Suppressor macrophage treated with lipopolysaccharide for 4 hours (primary cell): Measurements from ENCODE around the gene PARD3B.

Source experiments
- DNase-seq: peaks from one replicate; pipeline ENCODE4 v3.0.0-alpha.2; 2020

The PARD3B gene

DNA sequence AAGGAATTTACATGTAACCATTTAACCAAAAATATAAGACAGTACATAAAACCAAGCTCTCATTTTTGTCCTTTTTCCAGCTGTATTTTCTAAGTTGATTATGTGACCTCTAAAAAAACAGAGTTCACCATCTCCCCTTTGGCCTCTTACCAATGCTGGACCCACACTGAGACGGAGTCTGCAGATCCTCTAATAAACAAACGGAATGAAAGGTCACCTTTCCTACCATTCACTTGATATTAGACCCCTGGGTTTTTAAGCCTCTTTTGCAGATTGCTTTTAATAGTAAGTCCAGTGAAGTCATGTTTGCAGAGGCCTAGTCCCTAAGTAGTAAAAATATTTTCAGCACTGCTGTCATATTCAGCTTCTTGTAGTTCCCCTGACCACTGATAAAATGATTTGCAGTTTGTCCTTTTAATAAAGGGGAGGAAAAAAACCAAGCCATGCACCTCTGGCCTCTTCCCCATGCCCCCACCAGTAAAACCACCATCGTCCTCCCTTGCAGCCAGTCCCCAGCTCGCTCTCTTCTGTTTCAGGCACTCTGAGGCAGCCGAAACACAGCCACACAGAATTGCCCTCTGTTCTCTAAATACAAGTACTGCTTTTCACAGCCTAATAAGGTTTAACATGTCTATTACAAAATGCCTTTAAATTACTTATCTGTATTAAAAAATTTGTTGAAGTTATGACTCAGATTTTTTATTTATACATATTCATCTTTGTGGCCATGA is 427.5 kb downstream of the PARD3B start:
- DNase-seq = no peak

DNA sequence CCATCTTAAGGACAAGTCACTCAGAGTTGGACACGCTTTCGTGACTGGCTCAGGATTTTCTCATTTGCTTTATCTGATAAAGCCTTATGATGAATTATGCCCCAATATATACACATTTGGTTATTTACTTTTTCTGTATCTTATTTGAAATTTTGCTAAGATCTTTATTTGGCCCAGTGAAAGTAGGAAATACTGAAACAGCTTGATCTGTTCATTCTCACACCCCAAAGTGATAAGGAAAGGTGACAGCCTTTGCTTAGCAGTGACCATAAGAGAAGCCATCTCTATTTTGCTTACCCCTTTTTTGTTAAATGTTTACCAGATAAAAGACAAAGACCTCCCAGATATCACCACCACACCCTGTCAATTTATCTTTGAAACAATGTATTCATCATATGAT is 428.3 kb downstream of the PARD3B start:
- no peak for DNase-seq

DNA sequence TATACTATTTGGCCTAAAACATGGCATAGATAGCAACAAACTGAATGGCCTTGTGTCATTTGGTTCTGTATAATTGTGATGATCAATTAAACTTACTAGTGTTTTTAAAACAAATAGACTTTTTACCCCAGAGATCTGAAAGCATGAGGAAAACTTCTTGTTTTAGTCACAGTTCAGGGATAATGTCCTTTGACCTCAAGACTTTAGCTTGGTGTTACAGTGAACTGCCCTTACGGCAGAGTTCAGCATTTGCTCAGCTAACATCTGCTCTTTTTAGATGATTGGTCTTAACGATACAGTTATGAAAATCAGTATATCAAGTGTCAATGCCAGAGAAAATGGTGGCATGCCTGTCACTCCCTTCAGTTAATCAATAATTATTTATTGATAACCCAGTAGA is 429.2 kb downstream of the PARD3B start:
- DNase-seq = no peak

DNA sequence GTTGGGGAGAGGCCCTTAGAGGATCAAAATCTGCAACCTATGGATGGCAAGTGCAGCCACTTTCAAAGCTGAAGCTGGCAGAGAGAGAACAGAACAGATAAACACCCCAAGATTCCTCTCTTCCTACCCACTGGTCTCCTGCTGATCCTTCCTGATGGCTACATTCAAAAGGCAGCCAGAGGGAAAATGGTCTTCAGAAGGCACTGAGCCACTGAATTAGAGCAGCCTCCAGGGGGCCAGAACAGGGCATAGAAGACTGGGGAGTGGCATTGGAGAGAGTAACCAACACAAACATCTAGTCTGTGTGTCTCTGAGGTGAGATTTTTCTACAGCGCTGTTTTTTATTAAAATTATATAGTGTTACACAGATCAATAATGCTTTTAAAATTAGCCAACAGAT is 432.6 kb downstream of the PARD3B start:
- no peak for DNase-seq

DNA sequence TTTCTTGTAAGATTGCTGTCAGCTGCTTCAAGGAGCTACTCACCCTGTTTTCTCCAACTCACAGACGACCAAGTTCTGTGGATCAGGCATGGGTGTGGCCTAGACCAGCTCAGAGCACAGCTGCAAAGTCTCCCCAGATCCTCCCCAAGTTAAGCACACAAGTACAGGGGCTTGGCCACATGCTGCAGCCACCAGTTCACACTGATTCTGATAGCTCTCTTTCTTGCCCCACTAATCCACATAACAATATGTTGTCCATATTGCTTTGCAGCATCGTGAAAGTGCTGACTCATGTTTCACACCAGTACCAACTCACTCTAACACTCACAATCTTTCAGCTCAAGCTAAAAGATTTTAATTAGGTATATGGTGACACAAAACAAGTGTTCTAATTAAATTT is 437.0 kb downstream of the PARD3B start:
- DNase-seq = no peak

DNA sequence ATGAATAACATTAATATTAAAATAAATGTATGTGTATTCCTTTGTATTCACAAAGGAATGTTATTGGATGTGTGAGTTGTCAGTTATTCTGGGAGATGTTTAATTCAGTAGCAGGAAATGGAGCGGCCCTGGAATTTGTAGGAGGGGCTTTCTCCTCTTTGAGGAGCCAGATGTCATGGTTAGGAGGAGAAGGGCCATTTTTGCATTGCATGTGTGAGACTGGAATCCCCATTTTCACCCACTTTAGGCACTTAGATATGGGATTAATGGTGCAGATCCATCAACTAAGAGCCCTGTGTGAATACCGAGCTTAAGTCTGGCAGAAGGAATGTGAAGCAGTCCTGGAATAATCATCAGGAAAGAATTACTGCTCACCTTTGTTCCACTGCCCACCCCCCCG is 439.2 kb downstream of the PARD3B start:
- DNase-seq = no peak

DNA sequence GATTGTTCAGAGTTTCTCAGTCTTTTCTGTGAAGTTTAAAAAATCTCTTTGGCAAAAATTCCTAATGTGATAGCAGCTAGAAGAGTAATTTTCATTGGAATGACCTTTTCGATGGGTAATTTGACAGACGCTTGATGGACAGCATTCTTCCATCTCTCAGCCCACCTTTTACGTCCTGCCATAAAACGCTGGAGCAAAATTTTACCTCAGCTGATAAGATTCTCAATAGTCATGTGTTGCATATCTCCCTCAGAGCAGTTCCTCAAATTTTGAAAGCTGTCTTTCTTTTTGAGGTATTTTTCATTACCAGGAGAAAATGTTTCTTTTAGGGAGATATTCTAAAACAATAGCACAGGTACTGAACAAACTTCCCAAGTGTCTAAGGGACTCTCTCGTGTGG is 441.4 kb downstream of the PARD3B start:
- no peak for DNase-seq

DNA sequence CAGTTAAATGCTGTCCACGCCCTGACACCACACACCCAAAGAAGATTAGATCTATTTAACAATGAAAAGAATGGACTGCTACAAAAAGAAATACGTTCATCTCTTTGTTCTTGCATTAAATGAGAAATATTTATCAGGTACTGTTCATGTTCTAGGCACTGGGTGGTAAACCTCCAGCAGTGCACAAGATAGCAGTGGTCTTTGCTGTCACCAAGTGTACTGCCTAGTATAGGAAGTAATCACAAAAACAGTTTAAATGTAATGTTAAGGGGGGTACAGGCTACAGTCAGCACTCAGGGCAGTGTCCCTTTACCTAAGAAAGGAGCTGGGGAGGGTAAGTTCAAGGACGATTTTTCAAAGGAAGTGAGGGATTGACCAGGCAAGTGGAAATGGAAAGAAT is 443.6 kb downstream of the PARD3B start:
- no peak for DNase-seq

DNA sequence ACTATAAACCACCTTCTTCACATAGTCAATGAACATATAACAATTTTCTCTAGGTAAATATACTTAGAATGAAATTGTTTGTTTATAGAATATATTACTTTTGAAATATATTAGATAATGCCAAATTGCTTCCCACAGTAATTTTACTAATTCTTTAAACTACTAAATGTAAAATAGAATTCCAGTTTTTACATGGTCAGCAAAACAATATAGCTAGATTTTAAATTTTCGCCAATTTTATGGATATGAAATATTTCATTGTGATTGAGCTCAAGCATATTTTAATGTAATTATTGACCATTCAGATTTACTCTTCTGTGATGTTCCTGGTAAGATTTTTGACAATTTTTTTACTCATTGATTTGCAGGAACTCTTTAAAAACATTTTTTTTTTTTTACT is 444.6 kb downstream of the PARD3B start:
- DNase-seq = no peak

DNA sequence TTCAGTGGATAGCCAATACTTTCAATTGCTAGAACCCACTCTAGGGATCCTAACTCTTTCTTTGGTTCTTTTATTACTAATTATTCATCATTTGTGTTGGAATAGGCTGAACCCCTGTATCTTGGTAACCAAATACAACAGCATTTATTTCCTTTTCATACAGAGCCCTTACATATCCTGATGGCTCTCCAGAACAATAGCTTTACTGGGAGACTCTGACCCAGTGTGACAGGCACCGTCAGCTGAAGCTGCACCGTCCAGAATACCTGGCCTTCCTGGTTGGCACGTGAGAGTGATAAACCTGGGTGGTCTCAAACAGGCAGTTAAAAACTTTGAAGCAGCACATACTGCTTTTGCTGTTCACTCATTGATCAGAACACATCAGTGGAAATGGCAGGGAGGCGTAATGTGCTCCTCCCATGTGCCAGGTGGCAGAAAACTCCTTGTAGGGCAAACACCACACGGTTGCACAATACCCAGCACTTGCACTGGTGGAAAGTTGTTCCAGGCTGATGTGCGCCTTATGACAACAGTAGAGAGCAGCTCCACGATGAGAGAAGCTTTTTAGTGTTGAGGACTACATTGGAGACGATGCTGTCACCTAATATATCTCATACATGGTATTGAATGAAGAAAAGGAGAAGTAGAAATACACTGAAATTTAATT is 456.2 kb downstream of the PARD3B start:
- no peak for DNase-seq

DNA sequence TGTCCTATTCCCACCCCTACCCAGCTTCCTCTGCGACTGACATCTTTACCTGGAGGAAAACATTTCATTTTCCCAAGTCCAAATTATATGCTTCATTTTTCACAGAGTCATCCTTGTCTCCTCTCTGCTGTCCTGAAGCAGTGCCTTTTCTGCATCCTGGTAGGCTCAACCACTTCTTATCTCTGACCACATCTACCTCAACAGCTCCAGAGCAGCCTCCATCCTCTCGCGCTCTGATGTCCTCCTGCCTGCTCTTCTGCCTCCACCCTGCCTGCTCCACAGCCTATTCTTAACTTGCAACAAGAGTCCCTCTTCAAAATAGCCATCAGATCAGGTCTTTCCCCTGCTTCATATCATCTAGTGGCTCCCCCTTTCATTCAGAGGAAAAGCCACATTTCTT is 457.1 kb downstream of the PARD3B start:
- no peak for DNase-seq

DNA sequence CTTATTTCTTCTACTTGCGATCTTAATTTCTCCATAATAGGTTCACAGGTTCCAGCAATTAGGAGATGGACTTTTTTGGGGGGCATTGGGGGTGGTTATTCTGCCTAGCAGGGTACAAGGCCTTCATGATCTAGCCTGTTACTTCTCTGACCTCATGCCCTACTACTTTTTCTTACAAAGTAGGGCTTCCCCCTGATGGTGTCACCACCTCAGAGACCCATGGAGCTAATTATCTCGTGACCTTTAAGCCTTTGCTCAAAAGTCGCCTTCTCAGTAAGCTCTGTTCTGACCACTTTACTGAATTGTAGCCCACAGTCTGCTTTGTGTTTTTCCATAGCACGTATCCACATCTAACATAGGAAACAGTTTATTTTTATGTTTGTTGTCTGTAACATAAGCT is 458.0 kb downstream of the PARD3B start:
- DNase-seq = no peak

DNA sequence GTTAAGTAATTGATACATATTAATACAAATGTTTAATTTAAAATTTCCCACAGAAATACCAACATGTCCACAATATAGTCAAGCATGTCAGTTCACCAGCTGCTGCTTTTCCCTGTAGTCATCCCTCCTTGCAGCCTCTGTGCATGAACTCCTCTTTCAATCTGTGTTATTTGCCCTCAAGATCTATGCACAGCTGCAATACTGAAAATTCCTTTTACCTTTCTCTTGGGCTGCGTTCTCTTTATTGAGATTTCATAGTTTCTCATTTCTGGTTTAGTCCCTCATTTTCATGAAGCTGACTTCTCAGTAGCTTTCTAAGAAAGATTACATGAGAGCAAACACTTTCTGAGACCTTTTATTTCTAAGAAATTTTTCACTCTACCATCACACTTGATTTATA is 464.9 kb downstream of the PARD3B start:
- DNase-seq = no peak

DNA sequence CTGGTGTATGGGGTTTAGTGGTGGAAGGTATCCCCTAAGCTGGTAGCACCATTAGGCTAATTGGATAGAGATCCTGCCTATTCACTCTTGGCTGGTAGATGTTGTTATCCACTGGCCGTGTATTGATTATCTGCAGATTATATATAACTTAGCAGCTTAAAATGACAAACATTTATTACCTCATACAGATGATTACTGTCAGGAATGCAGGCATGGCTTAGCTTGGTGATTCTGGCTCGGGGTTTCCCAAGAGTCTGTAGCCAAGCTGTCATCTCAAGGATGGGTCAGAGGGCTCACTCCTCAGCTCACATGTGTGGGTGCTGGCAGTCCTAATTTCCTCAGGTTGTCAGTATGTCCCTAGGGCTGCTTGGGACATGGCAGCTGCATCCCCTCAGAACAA is 465.8 kb downstream of the PARD3B start:
- no peak for DNase-seq

DNA sequence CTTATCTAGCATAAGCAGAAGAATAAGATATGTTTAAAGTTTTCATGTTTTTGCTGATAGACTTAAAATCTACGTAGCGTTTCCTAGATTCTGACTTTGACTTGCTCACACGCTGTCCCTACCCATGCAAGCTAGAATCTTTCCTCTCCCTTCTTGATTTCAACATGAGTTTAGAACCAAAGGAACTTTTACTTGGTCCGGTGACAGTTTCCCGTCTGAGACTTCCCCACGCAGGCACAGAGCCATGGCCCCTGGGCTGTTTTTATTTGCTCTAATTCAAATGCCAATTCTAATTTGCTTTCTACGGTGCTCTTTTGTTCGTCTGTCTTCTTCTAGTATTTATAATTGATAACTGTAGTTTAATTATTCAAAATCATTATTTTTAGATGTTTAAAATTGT is 467.7 kb downstream of the PARD3B start:
- no peak for DNase-seq

DNA sequence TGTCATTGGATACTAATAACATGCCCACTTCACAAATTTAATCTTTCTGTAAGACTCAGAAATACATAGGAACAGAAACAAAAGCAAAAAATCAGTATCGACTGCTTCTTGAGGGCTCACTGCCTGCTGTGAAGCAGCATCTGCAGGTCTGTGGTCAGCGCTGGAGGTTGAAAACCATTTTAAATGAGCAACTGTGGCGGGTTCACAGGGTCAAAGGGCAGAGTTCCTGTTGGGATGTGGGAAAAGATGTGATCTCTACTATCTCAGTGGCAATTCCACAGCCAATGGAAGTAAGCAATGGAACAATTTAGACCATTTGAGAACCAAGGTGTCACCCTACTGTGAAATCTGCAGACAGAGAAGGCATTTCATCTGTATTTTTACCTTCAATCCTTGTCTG is 468.3 kb downstream of the PARD3B start:
- DNase-seq = no peak

DNA sequence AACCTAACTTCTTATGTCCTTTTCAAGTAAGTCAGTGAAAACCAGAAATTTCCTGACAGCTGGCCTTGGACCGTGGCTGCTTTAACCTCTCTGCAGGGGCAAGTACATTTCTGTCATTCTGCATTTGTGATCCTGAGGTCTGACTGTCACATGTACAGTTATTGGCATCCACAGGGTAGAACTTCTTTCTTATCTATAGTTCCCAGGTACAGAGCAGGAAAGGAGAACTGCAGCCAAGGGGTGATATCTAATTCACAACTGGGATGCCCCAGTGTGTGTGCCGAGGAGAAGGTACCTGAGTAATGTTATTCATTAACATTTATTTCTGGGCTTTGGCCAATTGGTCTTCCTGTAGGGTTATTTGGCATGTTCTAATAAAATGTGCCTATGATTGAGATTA is 468.9 kb downstream of the PARD3B start:
- DNase-seq = no peak

DNA sequence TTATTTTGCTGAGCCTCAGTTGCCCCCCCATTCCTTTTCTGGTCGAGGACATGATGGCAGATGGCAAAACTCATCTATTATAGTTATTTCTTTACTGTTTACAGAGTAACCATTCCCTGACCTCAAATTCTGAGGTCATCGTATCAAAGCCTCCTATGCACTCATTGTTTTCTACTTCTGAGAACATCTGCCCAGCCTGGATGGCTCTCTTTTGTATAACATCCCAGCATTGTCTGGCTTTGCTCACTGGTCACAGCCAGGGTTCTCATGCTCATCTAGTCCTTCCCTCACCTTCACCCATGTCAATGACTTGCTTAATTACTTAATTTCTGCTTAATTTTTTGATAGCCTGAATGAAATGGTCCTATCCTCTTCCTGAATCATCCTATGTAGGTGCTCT is 472.1 kb downstream of the PARD3B start:
- DNase-seq = no peak

DNA sequence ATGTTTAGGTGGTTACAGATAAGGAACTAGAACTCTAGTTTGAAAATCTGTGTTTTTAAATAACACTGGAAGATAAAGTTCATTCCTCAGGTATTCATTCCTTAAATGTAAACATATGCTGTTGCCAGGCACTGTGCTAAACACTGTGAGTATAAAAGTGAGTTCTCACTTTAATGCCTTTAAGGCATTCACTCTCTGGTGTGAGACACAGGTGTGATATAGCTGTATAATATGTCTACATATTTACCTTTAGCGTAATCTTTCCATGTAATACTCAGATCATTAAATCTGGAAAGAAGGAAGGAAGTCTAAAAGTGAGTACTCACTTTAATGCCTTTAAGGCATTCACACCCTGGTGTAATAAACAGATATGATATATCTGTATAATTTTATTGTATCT is 472.6 kb downstream of the PARD3B start:
- DNase-seq = no peak

DNA sequence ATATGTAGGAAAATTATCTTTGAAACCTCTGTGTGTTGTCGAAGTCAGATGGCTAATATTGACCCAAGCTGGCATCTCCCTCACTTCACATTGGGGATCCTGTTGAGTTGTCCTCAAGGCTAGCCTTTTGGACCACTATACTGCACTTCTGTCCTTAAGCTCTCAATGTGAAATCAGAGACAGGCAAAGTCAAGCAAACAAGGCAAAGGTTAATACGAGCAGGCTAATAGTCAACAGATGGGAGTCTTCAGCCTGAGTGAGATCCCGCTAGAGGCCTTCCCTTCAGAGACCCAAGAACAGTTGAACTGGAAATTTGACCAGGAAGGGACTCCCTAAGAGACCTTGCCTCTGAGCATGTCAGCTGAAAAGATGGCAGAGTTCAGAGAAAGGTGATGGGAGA is 475.4 kb downstream of the PARD3B start:
- DNase-seq = no peak

DNA sequence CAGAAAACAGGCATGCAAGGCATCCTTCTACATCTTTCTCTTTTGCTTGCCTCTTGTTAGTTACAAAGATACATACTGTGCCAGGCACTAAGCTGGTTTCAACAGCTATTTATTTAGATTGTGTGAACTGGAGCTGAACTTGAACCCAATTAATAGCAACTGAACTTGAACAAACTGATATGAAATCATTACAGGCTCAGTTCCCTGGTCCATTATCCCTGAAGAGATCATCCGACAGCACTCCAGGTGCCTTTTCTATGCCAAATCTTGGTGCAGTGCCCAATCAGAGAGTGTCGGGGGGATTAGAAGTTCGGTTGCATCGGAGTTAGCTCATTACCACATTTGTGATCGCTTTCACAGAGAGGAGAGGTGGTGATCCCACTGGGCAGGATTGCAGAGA is 477.6 kb downstream of the PARD3B start:
- DNase-seq = no peak

DNA sequence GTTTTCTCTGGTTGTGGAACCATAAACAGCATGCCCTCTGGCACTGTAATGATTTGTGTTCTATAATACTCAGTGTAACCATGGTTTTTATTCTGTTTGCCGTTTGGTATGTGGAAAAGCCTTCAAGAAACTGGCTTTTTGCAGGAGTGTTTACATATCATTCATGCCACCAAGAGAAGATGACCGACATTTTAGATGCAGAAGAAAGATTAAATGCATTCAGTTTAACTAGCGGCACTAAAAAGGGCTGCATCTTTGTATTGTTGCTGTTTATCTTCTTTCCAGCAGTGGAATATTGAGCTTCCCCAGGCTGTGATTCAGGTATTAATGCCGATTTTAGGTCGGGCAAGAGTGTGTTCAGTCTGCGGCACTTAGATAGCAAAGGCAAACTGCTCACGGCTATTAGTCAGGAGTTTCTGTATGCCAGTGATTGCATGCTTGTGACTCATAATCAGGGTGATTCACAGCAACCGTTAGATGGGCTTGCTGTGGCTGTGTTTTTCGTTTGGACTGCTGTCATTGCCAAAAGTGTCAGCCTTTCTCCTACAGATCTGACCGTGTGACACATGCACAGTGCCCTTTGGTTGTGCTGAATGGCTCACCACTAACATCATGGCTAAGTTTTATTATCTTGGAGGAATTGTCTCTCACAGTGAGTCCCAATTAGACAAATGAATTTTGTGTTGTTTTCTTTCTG is 479.7 kb downstream of the PARD3B start:
- peak; percentile 21 for DNase-seq

DNA sequence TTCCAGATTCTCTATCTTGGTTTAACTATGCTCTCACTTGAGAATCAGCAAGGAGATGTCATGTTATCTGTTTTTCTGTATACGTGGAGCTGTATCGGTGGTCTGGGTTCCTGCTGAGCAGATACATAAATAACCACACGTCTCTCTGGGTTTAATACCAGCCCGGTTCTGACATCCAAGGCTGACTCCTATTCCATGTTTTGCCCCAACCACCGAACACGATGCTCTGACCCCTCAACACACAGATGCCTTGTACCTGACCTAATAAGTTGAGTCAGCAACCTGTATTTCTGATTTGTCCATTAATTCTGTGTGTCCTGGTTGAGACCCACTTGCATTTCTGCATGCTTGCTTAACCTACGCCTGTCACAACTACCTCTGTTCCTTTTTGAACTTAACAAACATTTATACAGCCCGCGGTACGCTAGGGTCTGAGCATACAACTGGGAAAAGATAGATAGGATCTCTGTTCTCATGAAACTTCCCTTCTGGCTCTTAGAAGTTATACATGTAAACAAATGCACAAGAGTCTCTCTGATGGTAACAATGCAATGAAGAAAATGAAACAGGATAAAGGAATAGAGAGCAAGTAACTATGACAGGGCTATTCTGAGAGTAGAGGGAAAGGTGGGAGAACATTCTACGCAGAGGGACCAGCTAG is 480.4 kb downstream of the PARD3B start:
- DNase-seq = no peak

DNA sequence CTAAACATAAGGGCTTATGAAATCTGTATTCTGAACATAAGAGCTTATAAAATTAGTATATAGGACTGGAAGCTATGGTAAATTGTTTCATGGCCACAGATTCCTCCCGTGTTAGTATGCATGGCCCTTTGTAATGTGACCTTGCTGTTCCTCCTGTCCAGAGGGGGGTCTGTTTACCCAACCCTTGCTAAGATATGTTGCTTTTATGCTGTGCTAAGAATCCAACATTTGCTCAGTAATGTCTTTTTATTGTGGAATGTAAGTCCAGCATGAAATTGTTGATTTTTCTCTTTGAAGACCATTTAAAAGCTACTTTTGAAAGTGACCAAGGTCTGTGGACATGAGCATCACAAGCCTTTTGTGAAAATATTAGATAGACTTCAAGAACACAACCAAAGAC is 485.4 kb downstream of the PARD3B start:
- no peak for DNase-seq
